DND-41 (cell line): ENCODE data around the gene KIF11.
"Not testable (repeated sequence)": the region's sequence is repeated elsewhere in the genome, so short reads cannot be mapped to it uniquely, and the experiment has no call there.

ENCODE experiments used
- EZH2 ChIP-seq: IDR thresholded peaks from 3 replicates; pipeline ENCODE4 v1.6.1; 2012; ENCODE audit warnings: borderline replicate concordance, low read depth, mild to moderate bottlenecking, moderate library complexity, low read length, inconsistent platforms; ENCODE audit not compliant: severe bottlenecking
- TF ChIP-seq, protein P1 (sequence below): IDR thresholded peaks from 2 replicates; pipeline ENCODE4 v1.5.1; 2012; ENCODE audit warnings: borderline replicate concordance, low read length, moderate library complexity, mild to moderate bottlenecking; ENCODE audit not compliant: poor library complexity, severe bottlenecking; ENCODE audit errors: extremely low read depth

DNA sequence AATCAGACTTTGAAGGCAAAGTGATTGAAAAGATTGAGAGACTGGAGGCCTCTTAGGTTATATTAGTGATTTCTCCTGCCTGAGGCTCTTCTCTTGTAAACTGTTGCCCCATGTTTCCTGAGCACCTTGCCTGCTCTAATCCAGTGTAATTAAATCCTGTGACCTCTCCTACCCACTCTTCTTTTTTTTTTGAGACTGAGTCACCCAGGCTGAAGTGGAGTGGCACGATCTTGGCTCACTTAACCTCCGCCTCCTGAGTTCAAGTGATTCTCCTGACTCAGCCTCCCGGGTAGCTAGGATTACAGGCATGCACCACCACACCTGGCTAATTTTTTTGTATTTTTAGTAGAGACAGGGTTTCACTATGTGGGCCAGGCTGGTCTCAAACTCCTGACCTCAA, 57.9 kb downstream of the KIF11 start:
- TF ChIP-seq, protein P1, sequence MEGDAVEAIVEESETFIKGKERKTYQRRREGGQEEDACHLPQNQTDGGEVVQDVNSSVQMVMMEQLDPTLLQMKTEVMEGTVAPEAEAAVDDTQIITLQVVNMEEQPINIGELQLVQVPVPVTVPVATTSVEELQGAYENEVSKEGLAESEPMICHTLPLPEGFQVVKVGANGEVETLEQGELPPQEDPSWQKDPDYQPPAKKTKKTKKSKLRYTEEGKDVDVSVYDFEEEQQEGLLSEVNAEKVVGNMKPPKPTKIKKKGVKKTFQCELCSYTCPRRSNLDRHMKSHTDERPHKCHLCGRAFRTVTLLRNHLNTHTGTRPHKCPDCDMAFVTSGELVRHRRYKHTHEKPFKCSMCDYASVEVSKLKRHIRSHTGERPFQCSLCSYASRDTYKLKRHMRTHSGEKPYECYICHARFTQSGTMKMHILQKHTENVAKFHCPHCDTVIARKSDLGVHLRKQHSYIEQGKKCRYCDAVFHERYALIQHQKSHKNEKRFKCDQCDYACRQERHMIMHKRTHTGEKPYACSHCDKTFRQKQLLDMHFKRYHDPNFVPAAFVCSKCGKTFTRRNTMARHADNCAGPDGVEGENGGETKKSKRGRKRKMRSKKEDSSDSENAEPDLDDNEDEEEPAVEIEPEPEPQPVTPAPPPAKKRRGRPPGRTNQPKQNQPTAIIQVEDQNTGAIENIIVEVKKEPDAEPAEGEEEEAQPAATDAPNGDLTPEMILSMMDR = not testable (repeated sequence)
- TF ChIP-seq EZH2 = not testable (repeated sequence)
